K562 (cell line): ENCODE results near the gene DTX3. TPM values are rescaled to one million over a fixed set of nuclear protein-coding genes. Genes with fewer than 3 reads are reported as not detected.
A peak's percentile ranks its signal among the peaks of the same experiment; 100 is the strongest.

ENCODE experiments used
- ATF7 ChIP-seq: fragments of 450-650 bp; IDR thresholded peaks from 2 replicates; pipeline ENCODE4 v1.7.1; 2014; ENCODE audit warnings: mild to moderate bottlenecking, moderate library complexity
- CBX1 ChIP-seq: sonication (generic); IDR thresholded peaks from 2 replicates; pipeline ENCODE4 v1.6.1; 2016; ENCODE audit warnings: antibody characterized with exemption, low read depth, mild to moderate bottlenecking
- CBX3 ChIP-seq, 2 experiments: IDR thresholded peaks; 1 replicate in 1 of 2; 2 replicates in 1 of 2; pipeline ENCODE4 v1.6.1; 2012; ENCODE audit warnings: inconsistent platforms in 2 of 2, low read length in 2 of 2, borderline replicate concordance in 1 of 2, control low read depth in 1 of 2
- CREB1 ChIP-seq, 2 experiments: sonication (generic) in 1 of 2; formaldehyde crosslinking in 1 of 2; IDR thresholded peaks; 2 replicates each; pipeline versions ENCODE4 v1.6.1 to v1.8.0; 2012 to 2022; ENCODE audit warnings: inconsistent platforms in 1 of 2, mild to moderate bottlenecking in 1 of 2, missing genetic modification reagents in 1 of 2, moderate library complexity in 1 of 2
- CXXC5 ChIP-seq: fragments of 250-450 bp; sonication (Bioruptor Pico); IDR thresholded peaks from 2 replicates; pipeline ENCODE4 v1.8.0; 2022; ENCODE audit warnings: inconsistent platforms, mild to moderate bottlenecking, moderate library complexity
- MTA3 ChIP-seq: fragments of 450-650 bp; formaldehyde crosslinking; IDR thresholded peaks from 2 replicates; pipeline ENCODE4 v1.6.1; 2017; ENCODE audit warnings: mild to moderate bottlenecking, borderline replicate concordance
- NONO ChIP-seq, 2 experiments: fragments of 200-400 bp in 1 of 2; fragments of 450-650 bp in 1 of 2; formaldehyde crosslinking in 1 of 2; IDR thresholded peaks; 2 replicates each; pipeline ENCODE4 v1.6.1; 2017; ENCODE audit warnings: low read depth in 2 of 2, mild to moderate bottlenecking in 2 of 2, moderate library complexity in 2 of 2, low read length in 1 of 2
- PML ChIP-seq: IDR thresholded peaks from 2 replicates; pipeline ENCODE4 v1.6.1; 2012; ENCODE audit warnings: low read length, inconsistent platforms
- RCOR1 ChIP-seq, 2 experiments: IDR thresholded peaks; 2 replicates each; pipeline ENCODE4 v1.6.1; 2012; ENCODE audit warnings: low read depth in 2 of 2, low read length in 2 of 2, borderline replicate concordance in 1 of 2, improper control_type of control experiment in 1 of 2
- ZNF24 ChIP-seq: fragments of 450-650 bp; IDR thresholded peaks from 2 replicates; pipeline ENCODE4 v1.6.1; 2016
- ZNF696 ChIP-seq: fragments of 250-450 bp; sonication (Bioruptor Pico); conservative IDR thresholded peaks from 2 replicates; pipeline ENCODE4 v1.4.0; 2020; ENCODE audit warnings: mild to moderate bottlenecking, moderate library complexity
- polyA plus RNA-seq, 8 experiments: library from polyadenylated mRNA; depleted of rRNA in 4 of 8; stranded (reverse) in 5 of 8; unstranded in 3 of 8; fragments of >200 nt; fragmentation: Nextera tagmentation in 2 of 8; fragmentation: Illumina TruSeq in 1 of 8; extraction: Ambion mirVana in 2 of 8; extraction: Trizol in 1 of 8; gene quantifications; 2 replicates each; pipeline versions ENCODE4 v1.2.1 to v1.2.3, GENCODE V29; 2011 to 2014; ENCODE audit warnings: inconsistent platforms in 1 of 8, missing spikeins in 1 of 8
- total RNA-seq, 7 experiments: library from RNA; depleted of rRNA in 6 of 7; stranded (reverse); fragments of >200 nt in 6 of 7; fragmentation: Illumina TruSeq in 2 of 7; extraction: Trizol in 2 of 7; gene quantifications; 2 replicates each; pipeline versions ENCODE4 v1.2.1 to v1.2.3, GENCODE V29; 2011 to 2021; ENCODE audit warnings: low replicate concordance in 1 of 7
- TF ChIP-seq, protein P1 (sequence below): sonication (generic); formaldehyde crosslinking; IDR thresholded peaks from 2 replicates; pipeline ENCODE4 v1.8.1; 2023; ENCODE audit warnings: mild to moderate bottlenecking, missing genetic modification reagents, moderate library complexity
- TF ChIP-seq, protein P2 (sequence below), 2 experiments: IDR thresholded peaks; 2 replicates each; pipeline ENCODE4 v1.6.1; 2012; ENCODE audit warnings: improper control_type of control experiment in 2 of 2, low read depth in 2 of 2, low read length in 2 of 2, borderline replicate concordance in 1 of 2
- TF ChIP-seq, protein P3 (sequence below): sonication (generic); formaldehyde crosslinking; IDR thresholded peaks from 2 replicates; pipeline ENCODE4 v1.8.0; 2022; ENCODE audit warnings: missing genetic modification reagents, mild to moderate bottlenecking, moderate library complexity, borderline replicate concordance
- TF ChIP-seq, protein P4 (sequence below), 3 experiments: IDR thresholded peaks in 2 of 3; conservative IDR thresholded peaks in 1 of 3; 2 replicates each; pipeline ENCODE4 v1.5.1; 2011 to 2012; ENCODE audit warnings: low read length in 3 of 3, mild to moderate bottlenecking in 3 of 3, control low read depth in 2 of 3, improper control_type of control experiment in 1 of 3, inconsistent platforms in 1 of 3, low read depth in 1 of 3, mixed read lengths in 1 of 3, moderate library complexity in 1 of 3; ENCODE audit not compliant: insufficient read depth in 2 of 3
- TF ChIP-seq, protein P5 (sequence below): fragments of 450-650 bp; formaldehyde crosslinking; IDR thresholded peaks from 2 replicates; pipeline ENCODE4 v1.4.0; 2020; ENCODE audit warnings: mild to moderate bottlenecking, moderate library complexity

DTX3 gene
- total and polyA plus RNA-seq, 9 of the 15 experiments (the other 6 are each of a cell fraction or from before 2014, with no cell fraction given): 0.03 to 0.09 (median 0.06) TPM; not detected in 6

DNA sequence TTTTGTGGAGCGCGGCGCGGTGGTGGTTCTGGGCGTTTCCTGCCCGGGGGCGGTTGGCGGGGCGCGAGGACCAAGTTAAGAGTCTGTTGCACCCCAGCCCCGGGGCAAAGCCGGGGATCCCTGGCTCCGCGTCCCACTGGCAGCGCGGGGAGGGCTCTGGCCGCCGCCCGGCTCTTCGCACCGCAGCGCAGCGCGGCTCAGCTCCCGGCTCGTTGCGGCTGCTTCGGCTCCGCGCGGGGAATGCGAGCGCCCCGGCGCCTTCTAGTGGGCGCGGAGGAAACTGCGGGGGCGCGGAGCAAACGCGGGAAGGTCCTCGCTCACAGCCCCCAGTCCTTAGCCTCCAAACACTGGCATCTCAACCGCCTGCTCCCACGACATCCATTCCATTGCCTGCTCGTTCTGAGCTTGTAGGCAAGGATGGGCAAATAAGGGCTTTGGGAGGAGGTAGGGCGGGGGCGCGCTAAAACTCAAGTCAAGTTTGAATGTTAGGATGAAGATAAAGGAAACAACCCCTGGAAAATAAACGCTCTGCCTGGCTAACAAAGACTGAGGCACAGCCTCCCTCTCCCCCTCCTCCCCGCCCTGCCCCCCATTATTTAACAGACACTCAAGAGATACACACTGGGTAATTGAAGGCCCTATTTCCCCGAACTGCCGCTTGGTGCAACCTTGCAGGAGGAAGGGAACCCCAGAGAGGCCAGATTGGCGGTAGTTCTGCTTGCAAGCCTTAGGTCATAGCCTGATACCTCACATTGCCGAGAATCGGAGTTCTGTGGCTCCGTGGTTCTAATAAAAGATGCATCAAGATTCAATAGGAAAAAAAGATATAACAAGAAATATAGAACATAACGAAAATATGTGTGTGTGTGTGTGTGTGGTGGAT is 28.6 kb downstream of the DTX3 start, which contains the start of gene B4GALNT1 (continued):
- TF ChIP-seq CREB1 (IDR thresholded peaks at IDR 0.05): no peak
- TF ChIP-seq CREB1 (CRISPR knock-in tag; IDR thresholded peaks at IDR 0.05): peak; percentile 52; the same call in 1 of the 2 replicates
- TF ChIP-seq RCOR1 (IDR thresholded peaks at IDR 0.05; ENCODE audit: borderline replicate concordance in 1 of 2, low read depth in 2 of 2, low read length in 2 of 2): 0 out of 4 replicates have a peak, but pooled peaks have one; percentile 12 to 23
- TF ChIP-seq, protein P1, sequence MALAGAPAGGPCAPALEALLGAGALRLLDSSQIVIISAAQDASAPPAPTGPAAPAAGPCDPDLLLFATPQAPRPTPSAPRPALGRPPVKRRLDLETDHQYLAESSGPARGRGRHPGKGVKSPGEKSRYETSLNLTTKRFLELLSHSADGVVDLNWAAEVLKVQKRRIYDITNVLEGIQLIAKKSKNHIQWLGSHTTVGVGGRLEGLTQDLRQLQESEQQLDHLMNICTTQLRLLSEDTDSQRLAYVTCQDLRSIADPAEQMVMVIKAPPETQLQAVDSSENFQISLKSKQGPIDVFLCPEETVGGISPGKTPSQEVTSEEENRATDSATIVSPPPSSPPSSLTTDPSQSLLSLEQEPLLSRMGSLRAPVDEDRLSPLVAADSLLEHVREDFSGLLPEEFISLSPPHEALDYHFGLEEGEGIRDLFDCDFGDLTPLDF: peak; percentile 84; the same call in 1 of the 2 replicates
- TF ChIP-seq, protein P2, sequence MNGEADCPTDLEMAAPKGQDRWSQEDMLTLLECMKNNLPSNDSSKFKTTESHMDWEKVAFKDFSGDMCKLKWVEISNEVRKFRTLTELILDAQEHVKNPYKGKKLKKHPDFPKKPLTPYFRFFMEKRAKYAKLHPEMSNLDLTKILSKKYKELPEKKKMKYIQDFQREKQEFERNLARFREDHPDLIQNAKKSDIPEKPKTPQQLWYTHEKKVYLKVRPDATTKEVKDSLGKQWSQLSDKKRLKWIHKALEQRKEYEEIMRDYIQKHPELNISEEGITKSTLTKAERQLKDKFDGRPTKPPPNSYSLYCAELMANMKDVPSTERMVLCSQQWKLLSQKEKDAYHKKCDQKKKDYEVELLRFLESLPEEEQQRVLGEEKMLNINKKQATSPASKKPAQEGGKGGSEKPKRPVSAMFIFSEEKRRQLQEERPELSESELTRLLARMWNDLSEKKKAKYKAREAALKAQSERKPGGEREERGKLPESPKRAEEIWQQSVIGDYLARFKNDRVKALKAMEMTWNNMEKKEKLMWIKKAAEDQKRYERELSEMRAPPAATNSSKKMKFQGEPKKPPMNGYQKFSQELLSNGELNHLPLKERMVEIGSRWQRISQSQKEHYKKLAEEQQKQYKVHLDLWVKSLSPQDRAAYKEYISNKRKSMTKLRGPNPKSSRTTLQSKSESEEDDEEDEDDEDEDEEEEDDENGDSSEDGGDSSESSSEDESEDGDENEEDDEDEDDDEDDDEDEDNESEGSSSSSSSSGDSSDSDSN (IDR thresholded peaks at IDR 0.05; ENCODE audit: borderline replicate concordance in 1 of 2, low read depth in 2 of 2, low read length in 2 of 2): peak; percentile 49 to 93; a peak in 2 of 4 replicates
- TF ChIP-seq PML: peak; percentile 40; the same call in 1 of the 2 replicates
- TF ChIP-seq NONO (IDR thresholded peaks at IDR 0.05; ENCODE audit: low read depth in 2 of 2, low read length in 1 of 2): peak in 1 of 2 experiments; percentile 67; a peak in 1 of 4 replicates
- TF ChIP-seq ATF7: 0 out of 2 replicates have a peak, but pooled peaks have one; percentile 50
- TF ChIP-seq MTA3: peak; percentile 37; the same call in 1 of the 2 replicates
- peak in 1 of 2 experiments; percentile 63; a peak in 1 of 3 replicates for TF ChIP-seq CBX3 (IDR thresholded peaks at IDR 0.05; ENCODE audit: borderline replicate concordance in 1 of 2, low read length in 2 of 2)
- TF ChIP-seq, protein P3, sequence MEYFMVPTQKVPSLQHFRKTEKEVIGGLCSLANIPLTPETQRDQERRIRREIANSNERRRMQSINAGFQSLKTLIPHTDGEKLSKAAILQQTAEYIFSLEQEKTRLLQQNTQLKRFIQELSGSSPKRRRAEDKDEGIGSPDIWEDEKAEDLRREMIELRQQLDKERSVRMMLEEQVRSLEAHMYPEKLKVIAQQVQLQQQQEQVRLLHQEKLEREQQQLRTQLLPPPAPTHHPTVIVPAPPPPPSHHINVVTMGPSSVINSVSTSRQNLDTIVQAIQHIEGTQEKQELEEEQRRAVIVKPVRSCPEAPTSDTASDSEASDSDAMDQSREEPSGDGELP (CRISPR knock-in tag): peak; percentile 60; the same call in 1 of the 2 replicates
- TF ChIP-seq, protein P4, sequence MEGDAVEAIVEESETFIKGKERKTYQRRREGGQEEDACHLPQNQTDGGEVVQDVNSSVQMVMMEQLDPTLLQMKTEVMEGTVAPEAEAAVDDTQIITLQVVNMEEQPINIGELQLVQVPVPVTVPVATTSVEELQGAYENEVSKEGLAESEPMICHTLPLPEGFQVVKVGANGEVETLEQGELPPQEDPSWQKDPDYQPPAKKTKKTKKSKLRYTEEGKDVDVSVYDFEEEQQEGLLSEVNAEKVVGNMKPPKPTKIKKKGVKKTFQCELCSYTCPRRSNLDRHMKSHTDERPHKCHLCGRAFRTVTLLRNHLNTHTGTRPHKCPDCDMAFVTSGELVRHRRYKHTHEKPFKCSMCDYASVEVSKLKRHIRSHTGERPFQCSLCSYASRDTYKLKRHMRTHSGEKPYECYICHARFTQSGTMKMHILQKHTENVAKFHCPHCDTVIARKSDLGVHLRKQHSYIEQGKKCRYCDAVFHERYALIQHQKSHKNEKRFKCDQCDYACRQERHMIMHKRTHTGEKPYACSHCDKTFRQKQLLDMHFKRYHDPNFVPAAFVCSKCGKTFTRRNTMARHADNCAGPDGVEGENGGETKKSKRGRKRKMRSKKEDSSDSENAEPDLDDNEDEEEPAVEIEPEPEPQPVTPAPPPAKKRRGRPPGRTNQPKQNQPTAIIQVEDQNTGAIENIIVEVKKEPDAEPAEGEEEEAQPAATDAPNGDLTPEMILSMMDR (IDR thresholded peaks at IDR 0.05 in 2 of 3, conservative IDR thresholded peaks at IDR 0.05 in 1 of 3; ENCODE audit: insufficient read depth in 2 of 3, low read depth in 1 of 3, low read length in 3 of 3): peak; percentile 89 to 95 (median 92)
- TF ChIP-seq CBX1: 0 out of 2 replicates have a peak, but pooled peaks have one; percentile 57
- TF ChIP-seq ZNF24: 0 out of 2 replicates have a peak, but pooled peaks have one; percentile 31
- peak; percentile 87 for TF ChIP-seq CXXC5 (CRISPR knock-in tag)
- TF ChIP-seq, protein P5, sequence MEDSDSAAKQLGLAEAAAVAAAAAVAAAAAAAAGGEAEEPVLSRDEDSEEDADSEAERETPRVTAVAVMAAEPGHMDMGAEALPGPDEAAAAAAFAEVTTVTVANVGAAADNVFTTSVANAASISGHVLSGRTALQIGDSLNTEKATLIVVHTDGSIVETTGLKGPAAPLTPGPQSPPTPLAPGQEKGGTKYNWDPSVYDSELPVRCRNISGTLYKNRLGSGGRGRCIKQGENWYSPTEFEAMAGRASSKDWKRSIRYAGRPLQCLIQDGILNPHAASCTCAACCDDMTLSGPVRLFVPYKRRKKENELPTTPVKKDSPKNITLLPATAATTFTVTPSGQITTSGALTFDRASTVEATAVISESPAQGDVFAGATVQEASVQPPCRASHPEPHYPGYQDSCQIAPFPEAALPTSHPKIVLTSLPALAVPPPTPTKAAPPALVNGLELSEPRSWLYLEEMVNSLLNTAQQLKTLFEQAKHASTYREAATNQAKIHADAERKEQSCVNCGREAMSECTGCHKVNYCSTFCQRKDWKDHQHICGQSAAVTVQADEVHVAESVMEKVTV (CRISPR knock-in tag): peak; percentile 31; the same call in 1 of the 2 replicates
- no peak for TF ChIP-seq ZNF696 (CRISPR knock-in tag)
